ENCODE measurements around the gene TRMT1. TPM values are rescaled to one million over a fixed set of nuclear protein-coding genes. Genes with fewer than 3 reads are reported as not detected.

The TRMT1 gene
- total and polyA plus RNA-seq, 7 experiments from 2014 or later: 22.6 to 96.4 (median 69.1) TPM

- intact Hi-C loops (cut with micrococcal nuclease): no loop called here
- Histone ChIP-seq H3K36me3 (ENCODE audit: control insufficient read depth in 2 of 3, insufficient read depth in 3 of 3, low read length in 3 of 3) (peaks cover 0 to 37% (median 0%) of the 10 kb centered on the region in 3 experiments), H3K27me3 (ENCODE audit: control insufficient read depth in 2 of 2, insufficient read depth in 2 of 2, low read length in 2 of 2) (no peaks in the 10 kb centered on the region), H3K4me1 (ENCODE audit: control insufficient read depth in 2 of 2, insufficient read depth in 2 of 2, low read length in 2 of 2) (peaks cover 0 to 3% of the 10 kb centered on the region in 2 donors), H3K27ac (ENCODE audit: low read depth, low read length) (no peak overlapping the region), H3K9me3 (ENCODE audit: control insufficient read depth in 2 of 3, low read length in 3 of 3) (no peaks in the 10 kb centered on the region), H3K4me3 (ENCODE audit: low read length) (no peak overlapping the region)
- Mint-ChIP-seq H3K9me3 (peaks cover 0 to 1% (median 0%) of the 10 kb centered on the region in 11 donors), H3K27ac (peak overlapping the region in 1 of 9 donors; percentile 23), H3K36me3 (peaks cover 0 to 7% (median 0%) of the 10 kb centered on the region in 5 donors), H3K4me3 (no peak overlapping the region), H3K4me1 (peaks cover 0 to 7% (median 2%) of the 10 kb centered on the region in 7 donors), H3K27me3 (no peaks in the 10 kb centered on the region)
- ATAC-seq (no peak), DNase-seq (no peak)
- POLR2A ChIA-PET: interaction anchor here (0.6 to 1.0 kb wide), 2 partner anchors 10 to 97 kb away, joined by 3 read pairs; no protein-coding TSS in a partner anchor
- CTCF ChIA-PET: no interaction called here
Observed at GRCh38 chr19:13109361-13110098, 7.0 kb downstream of the TRMT1 start.

GRCh38 chr19:13104848-13105711, 11.5 kb downstream of the TRMT1 start:
- Histone ChIP-seq H3K27me3 (ENCODE audit: control insufficient read depth in 2 of 2, insufficient read depth in 2 of 2, low read length in 2 of 2) (no peaks in the 10 kb centered on the region), H3K36me3 (ENCODE audit: control insufficient read depth in 2 of 3, insufficient read depth in 3 of 3, low read length in 3 of 3) (peaks cover 0 to 13% (median 0%) of the 10 kb centered on the region in 3 experiments), H3K4me3 (ENCODE audit: low read length) (peak overlapping the region; percentile 82), H3K4me1 (ENCODE audit: control insufficient read depth in 2 of 2, insufficient read depth in 2 of 2, low read length in 2 of 2) (peaks cover 41 to 42% of the 10 kb centered on the region in 2 donors), H3K27ac (ENCODE audit: low read depth, low read length) (peak overlapping the region; percentile 74), H3K9me3 (ENCODE audit: control insufficient read depth in 2 of 3, low read length in 3 of 3) (no peaks in the 10 kb centered on the region)
- Mint-ChIP-seq H3K27me3 (peaks cover 0 to 2% (median 0%) of the 10 kb centered on the region in 5 donors), H3K4me3 (peak overlapping the region; percentile 80 to 97 (median 93)), H3K4me1 (peaks cover 0 to 31% (median 25%) of the 10 kb centered on the region in 7 donors), H3K27ac (peak overlapping the region; percentile 71 to 94 (median 87)), H3K9me3 (peaks cover 0 to 3% (median 0%) of the 10 kb centered on the region in 11 donors), H3K36me3 (peaks cover 0 to 7% (median 0%) of the 10 kb centered on the region in 5 donors)
- ATAC-seq (peak; percentile 43), DNase-seq (peak in 3 of 9 donors; percentile 28 to 50 (median 35))
- intact Hi-C loops (cut with micrococcal nuclease): loop anchor here (1.0 kb wide), 5 partner anchors 11 to 157 kb away; partner anchors contain the start of genes IER2 (in 1 of the 2), NACC1 (in 1 of the 2), STX10 (in 1 of the 2) and TRMT1 (in 1 of the 2)
- ChIA-PET CTCF (interaction anchor here (0.7 to 3.3 kb wide), 13 partner anchors 8 to 140 kb away, joined by 3 to 19 read pairs (median 4); partner anchors contain the start of genes NACC1 and TRMT1), POLR2A (interaction anchor here (0.6 to 3.4 kb wide), 14 partner anchors 9 to 314 kb away, joined by 3 to 53 read pairs (median 4); partner anchors contain the start of genes GCDH, IER2, JUNB and NACC1)

GRCh38 chr19:13104360-13104847, 12.1 kb downstream of the TRMT1 start:
- Histone ChIP-seq H3K27me3 (ENCODE audit: control insufficient read depth in 2 of 2, insufficient read depth in 2 of 2, low read length in 2 of 2) (no peaks in the 10 kb centered on the region), H3K9me3 (ENCODE audit: control insufficient read depth in 2 of 3, low read length in 3 of 3) (no peaks in the 10 kb centered on the region), H3K4me1 (ENCODE audit: control insufficient read depth in 2 of 2, insufficient read depth in 2 of 2, low read length in 2 of 2) (peaks cover 46 to 48% of the 10 kb centered on the region in 2 donors), H3K36me3 (ENCODE audit: control insufficient read depth in 2 of 3, insufficient read depth in 3 of 3, low read length in 3 of 3) (peaks cover 0 to 6% (median 0%) of the 10 kb centered on the region in 3 experiments), H3K4me3 (ENCODE audit: low read length) (peak overlapping the region; percentile 82), H3K27ac (ENCODE audit: low read depth, low read length) (peak overlapping the region; percentile 74)
- peaks cover 0 to 3% (median 0%) of the 10 kb centered on the region in 5 donors for H3K27me3 Mint-ChIP-seq
- peak; percentile 48 to 78 (median 62) for DNase-seq
- peak overlapping the region; percentile 71 to 94 (median 87) for H3K27ac Mint-ChIP-seq
- ChIA-PET POLR2A (interaction anchor here (0.6 to 3.4 kb wide), 11 partner anchors 9 to 313 kb away, joined by 3 to 53 read pairs (median 5); partner anchors contain the start of genes GCDH, IER2, JUNB and NACC1), CTCF (interaction anchor here (0.6 to 3.3 kb wide), 13 partner anchors 9 to 170 kb away, joined by 3 to 19 read pairs (median 4); partner anchors contain the start of genes NACC1 and TRMT1)
- peak; percentile 67 for ATAC-seq
- peaks cover 0 to 8% (median 0%) of the 10 kb centered on the region in 5 donors for H3K36me3 Mint-ChIP-seq
- H3K4me1 Mint-ChIP-seq: peaks cover 0 to 36% (median 30%) of the 10 kb centered on the region in 7 donors
- peak overlapping the region; percentile 80 to 97 (median 93) for H3K4me3 Mint-ChIP-seq
- H3K9me3 Mint-ChIP-seq: peaks cover 0 to 4% (median 0%) of the 10 kb centered on the region in 11 donors
- intact Hi-C loops (cut with micrococcal nuclease): loop anchor here (1.0 kb wide), 5 partner anchors 10 to 158 kb away; partner anchors contain the start of genes IER2 (in 1 of the 2), NACC1 (in 1 of the 2), STX10 (in 1 of the 2) and TRMT1 (in 1 of the 2)

GRCh38 chr19:13103581-13104359, 12.8 kb downstream of the TRMT1 start:
- ChIA-PET POLR2A (interaction anchor here (0.6 to 3.4 kb wide), 9 partner anchors 8 to 213 kb away, joined by 3 to 53 read pairs (median 6); partner anchors contain the start of genes CALR, GCDH, IER2 and NACC1), CTCF (interaction anchor here (0.6 to 3.3 kb wide), 10 partner anchors 8 to 169 kb away, joined by 3 to 19 read pairs (median 4); partner anchors contain the start of genes NACC1 and TRMT1)
- H3K4me3 Mint-ChIP-seq: peak overlapping the region; percentile 80 to 97 (median 93)

More at GRCh38 chr19:13103581-13104359, 12.8 kb downstream of the TRMT1 start:
- H3K4me1 ChIP-seq (ENCODE audit: control insufficient read depth in 2 of 2, insufficient read depth in 2 of 2, low read length in 2 of 2): peaks cover 50 to 53% of the 10 kb centered on the region in 2 donors
- peak overlapping the region; percentile 82 for H3K4me3 ChIP-seq (ENCODE audit: low read length)
- no peaks in the 10 kb centered on the region for H3K27me3 ChIP-seq (ENCODE audit: control insufficient read depth in 2 of 2, insufficient read depth in 2 of 2, low read length in 2 of 2)
- no peak for DNase-seq
- H3K36me3 ChIP-seq (ENCODE audit: control insufficient read depth in 2 of 3, insufficient read depth in 3 of 3, low read length in 3 of 3): peaks cover 0 to under 1% (median 0%) of the 10 kb centered on the region in 3 experiments
- Mint-ChIP-seq H3K9me3 (peaks cover 0 to 4% (median 0%) of the 10 kb centered on the region in 11 donors), H3K27me3 (peaks cover 0 to 3% (median 0%) of the 10 kb centered on the region in 5 donors), H3K36me3 (peaks cover 0 to 8% (median 0%) of the 10 kb centered on the region in 5 donors), H3K27ac (peak overlapping the region in 5 of 9 donors; percentile 5 to 94 (median 53)), H3K4me1 (peaks cover 4 to 42% (median 31%) of the 10 kb centered on the region in 7 donors)
- intact Hi-C loops (cut with micrococcal nuclease): loop anchor here (1.0 kb wide), 5 partner anchors 9 to 159 kb away; partner anchors contain the start of genes IER2 (in 1 of the 2), NACC1 (in 1 of the 2), STX10 (in 1 of the 2) and TRMT1 (in 1 of the 2)
- no peak for ATAC-seq
- no peaks in the 10 kb centered on the region for H3K9me3 ChIP-seq (ENCODE audit: control insufficient read depth in 2 of 3, low read length in 3 of 3)
- H3K27ac ChIP-seq (ENCODE audit: low read depth, low read length): peak overlapping the region; percentile 74
